ENCODE data around the gene SUN1. TPM values are rescaled to one million over a fixed set of nuclear protein-coding genes. Genes with fewer than 3 reads are reported as not detected.

The SUN1 gene
- total and polyA plus RNA-seq, 2 experiments from 2014 or later, result 72.3 to 109 TPM

- peak; percentile 87 for DNase-seq (ENCODE audit: low spot score)
- Histone ChIP-seq H3K27ac (no peak overlapping the region), H2AFZ (no peak overlapping the region), H3K9me3 (ENCODE audit: low read depth) (no peaks in the 10 kb centered on the region), H3K9me2 (replicated peaks; ENCODE audit: insufficient read depth) (no peaks in the 10 kb centered on the region), H3K4me1 (ENCODE audit: insufficient read depth) (no peaks in the 10 kb centered on the region), H3K79me2 (no peaks in the 10 kb centered on the region), H3K4me2 (no peak overlapping the region), H4K20me1 (ENCODE audit: insufficient read depth, poor library complexity, severe bottlenecking) (no peaks in the 10 kb centered on the region), H3K27me3 (peaks cover 6% of the 10 kb centered on the region), H3K36me3 (replicated peaks; ENCODE audit: insufficient read depth, low read depth) (no peaks in the 10 kb centered on the region), H3K4me3 (no peak overlapping the region)
- 46% methylated on average over 12 of the region's 24 CpGs for WGBS (ENCODE audit: low lambda C conversion rate, missing lambda C conversion rate)
- TF ChIP-seq CTCF (IDR thresholded peaks at IDR 0.05; ENCODE audit: poor library complexity), result no peak
- no peak for TF ChIP-seq EZH2 (IDR thresholded peaks at IDR 0.05; ENCODE audit: borderline replicate concordance)
- no peak for TF ChIP-seq EZH2phosphoT487 (IDR thresholded peaks at IDR 0.05; ENCODE audit: low read depth, severe bottlenecking, unreplicated experiment)
These were observed 69.3 kb downstream of the SUN1 start for GRCh38 chr7:901388-902154.

- Histone ChIP-seq H4K20me1 (ENCODE audit: insufficient read depth, poor library complexity, severe bottlenecking) (no peaks in the 10 kb centered on the region), H3K36me3 (replicated peaks; ENCODE audit: insufficient read depth, low read depth) (no peaks in the 10 kb centered on the region), H3K79me2 (no peaks in the 10 kb centered on the region), H2AFZ (no peak overlapping the region), H3K4me1 (ENCODE audit: insufficient read depth) (no peaks in the 10 kb centered on the region), H3K4me3 (no peak overlapping the region), H3K9me3 (ENCODE audit: low read depth) (no peaks in the 10 kb centered on the region), H3K9me2 (replicated peaks; ENCODE audit: insufficient read depth) (no peaks in the 10 kb centered on the region), H3K27me3 (peaks cover 6% of the 10 kb centered on the region), H3K27ac (no peak overlapping the region), H3K4me2 (no peak overlapping the region)
- 91% methylated on average over 22 of the region's 22 CpGs for WGBS (ENCODE audit: low lambda C conversion rate, missing lambda C conversion rate)
- no peak for DNase-seq (ENCODE audit: low spot score)
- TF ChIP-seq EZH2phosphoT487 (IDR thresholded peaks at IDR 0.05; ENCODE audit: low read depth, severe bottlenecking, unreplicated experiment) (no peak), CTCF (IDR thresholded peaks at IDR 0.05; ENCODE audit: poor library complexity) (no peak), EZH2 (IDR thresholded peaks at IDR 0.05; ENCODE audit: borderline replicate concordance) (no peak)
These were observed 70.7 kb downstream of the SUN1 start for GRCh38 chr7:902996-903395.

- H3K36me3 ChIP-seq (replicated peaks; ENCODE audit: insufficient read depth, low read depth), result no peaks in the 10 kb centered on the region
- no peaks in the 10 kb centered on the region for H4K20me1 ChIP-seq (ENCODE audit: insufficient read depth, poor library complexity, severe bottlenecking)
- H3K9me3 ChIP-seq (ENCODE audit: low read depth), result no peaks in the 10 kb centered on the region
- no peak for DNase-seq (ENCODE audit: low spot score)
- no peak overlapping the region for H3K27ac ChIP-seq
- no peaks in the 10 kb centered on the region for H3K79me2 ChIP-seq
- TF ChIP-seq CTCF (IDR thresholded peaks at IDR 0.05; ENCODE audit: poor library complexity) (no peak), EZH2phosphoT487 (IDR thresholded peaks at IDR 0.05; ENCODE audit: low read depth, severe bottlenecking, unreplicated experiment) (no peak), EZH2 (IDR thresholded peaks at IDR 0.05; ENCODE audit: borderline replicate concordance) (no peak)
- no peaks in the 10 kb centered on the region for H3K9me2 ChIP-seq (replicated peaks; ENCODE audit: insufficient read depth)
- H3K4me1 ChIP-seq (ENCODE audit: insufficient read depth), result no peaks in the 10 kb centered on the region
- no peak overlapping the region for H3K4me3 ChIP-seq
- WGBS (ENCODE audit: low lambda C conversion rate, missing lambda C conversion rate), result 91% methylated on average over 28 of the region's 37 CpGs
- no peak overlapping the region for H3K4me2 ChIP-seq
- peaks cover 6% of the 10 kb centered on the region for H3K27me3 ChIP-seq
- no peak overlapping the region for H2AFZ ChIP-seq
These were observed 71.9 kb downstream of the SUN1 start for GRCh38 chr7:903921-904755.
